KMS-11 (cell line): Measurements from ENCODE around the gene ZNF71.

Experiments
- H2AFZ ChIP-seq: fragments of 200-600 bp; sonication (generic); 2 replicates; pipeline ENCODE4 v1.6.1; 2016; ENCODE audit warnings: antibody characterized with exemption, mixed run types, low read depth
- H3K27ac ChIP-seq: fragments of 200-600 bp; sonication (generic); 2 replicates; pipeline ENCODE4 v1.6.1; 2016; ENCODE audit warnings: mild to moderate bottlenecking, mixed run types
- H3K27me3 ChIP-seq: fragments of 200-600 bp; sonication (generic); 2 replicates; pipeline ENCODE4 v1.6.1; 2017; ENCODE audit warnings: mild to moderate bottlenecking, low read depth, mixed run types, moderate library complexity; ENCODE audit not compliant: insufficient read depth
- H3K36me3 ChIP-seq: fragments of 200-600 bp; sonication (generic); 2 replicates; pipeline ENCODE4 v1.6.1; 2017; ENCODE audit warnings: mild to moderate bottlenecking, mixed run types; ENCODE audit not compliant: insufficient read depth
- H3K4me1 ChIP-seq: fragments of 200-600 bp; sonication (generic); 2 replicates; pipeline ENCODE4 v1.6.1; 2016; ENCODE audit warnings: mild to moderate bottlenecking, low read depth, mixed run types; ENCODE audit not compliant: poor library complexity, severe bottlenecking
- H3K4me2 ChIP-seq: fragments of 200-600 bp; sonication (generic); 2 replicates; pipeline ENCODE4 v1.7.0; 2016; ENCODE audit warnings: mild to moderate bottlenecking, mixed run types
- H3K4me3 ChIP-seq: fragments of 200-600 bp; sonication (generic); IDR thresholded peaks from 2 replicates; pipeline ENCODE4 v1.6.1; 2017; ENCODE audit warnings: low read depth, low read length, mixed read lengths; ENCODE audit not compliant: insufficient read depth
- H3K79me2 ChIP-seq: fragments of 200-600 bp; sonication (generic); 2 replicates; pipeline ENCODE4 v1.6.1; 2016; ENCODE audit warnings: low read depth, mixed run types; ENCODE audit not compliant: insufficient read depth
- H3K9ac ChIP-seq: fragments of 200-600 bp; sonication (generic); 2 replicates; pipeline ENCODE4 v1.6.1; 2016; ENCODE audit warnings: mild to moderate bottlenecking, mixed run types
- H4K20me1 ChIP-seq: fragments of 200-600 bp; sonication (generic); 2 replicates; pipeline ENCODE4 v1.6.1; 2016; ENCODE audit warnings: mild to moderate bottlenecking, mixed run types; ENCODE audit not compliant: insufficient read depth
- CTCF ChIP-seq: fragments of 200-600 bp; sonication (generic); conservative IDR thresholded peaks from 2 replicates; pipeline ENCODE4 v1.6.1; 2017; ENCODE audit warnings: low read depth, mild to moderate bottlenecking, antibody characterized with exemption, low read length, moderate library complexity, mixed read lengths

ZNF71 gene

GRCh38 chr19:56611288-56611687 lies 16.2 kb downstream of the ZNF71 start:
- Histone ChIP-seq H3K9ac (no peak overlapping the region), H3K27me3 (no peaks in the 10 kb centered on the region), H3K36me3 (no peaks in the 10 kb centered on the region), H3K4me3 (no peak overlapping the region), H3K27ac (no peak overlapping the region), H3K4me2 (no peak overlapping the region), H4K20me1 (no peaks in the 10 kb centered on the region), H3K79me2 (no peaks in the 10 kb centered on the region; the same call in 1 of the 2 replicates), H3K4me1 (no peaks in the 10 kb centered on the region), H2AFZ (no peak overlapping the region)
- no peak for TF ChIP-seq CTCF

GRCh38 chr19:56612737-56613136 lies 17.6 kb downstream of the ZNF71 start:
- Histone ChIP-seq H3K4me2 (no peak overlapping the region), H3K9ac (no peak overlapping the region), H3K27me3 (no peaks in the 10 kb centered on the region), H3K36me3 (no peaks in the 10 kb centered on the region), H2AFZ (no peak overlapping the region), H3K4me1 (no peaks in the 10 kb centered on the region), H3K79me2 (no peaks in the 10 kb centered on the region; the same call in 1 of the 2 replicates), H4K20me1 (no peaks in the 10 kb centered on the region), H3K4me3 (no peak overlapping the region), H3K27ac (no peak overlapping the region)
- no peak for TF ChIP-seq CTCF

GRCh38 chr19:56613639-56614038 lies 18.5 kb downstream of the ZNF71 start:
- Histone ChIP-seq H2AFZ (no peak overlapping the region), H4K20me1 (no peaks in the 10 kb centered on the region), H3K27ac (no peak overlapping the region), H3K4me3 (no peak overlapping the region), H3K36me3 (no peaks in the 10 kb centered on the region), H3K4me1 (no peaks in the 10 kb centered on the region), H3K9ac (no peak overlapping the region), H3K79me2 (no peaks in the 10 kb centered on the region; the same call in 1 of the 2 replicates), H3K4me2 (no peak overlapping the region), H3K27me3 (no peaks in the 10 kb centered on the region)
- TF ChIP-seq CTCF = no peak

GRCh38 chr19:56617531-56617930 lies 22.4 kb downstream of the ZNF71 start:
- Histone ChIP-seq H4K20me1 (no peaks in the 10 kb centered on the region), H3K4me3 (no peak overlapping the region), H3K36me3 (no peaks in the 10 kb centered on the region), H3K27me3 (no peaks in the 10 kb centered on the region), H3K4me1 (no peaks in the 10 kb centered on the region), H3K9ac (no peak overlapping the region), H3K4me2 (no peak overlapping the region), H3K27ac (no peak overlapping the region), H2AFZ (no peak overlapping the region), H3K79me2 (no peaks in the 10 kb centered on the region)
- TF ChIP-seq CTCF = no peak
